Myocyte (in vitro differentiated cells): ENCODE data around the gene ADAP1. TPM values are rescaled to one million over a fixed set of nuclear protein-coding genes. Genes with fewer than 3 reads are reported as not detected.

ENCODE experiments used
- DNase-seq: peaks from one replicate; pipeline ENCODE4 v3.0.0-alpha.2; 2012; ENCODE audit warnings: low read depth
- total RNA-seq: library from RNA; depleted of rRNA; stranded (reverse); fragments of >200 nt; gene quantifications from 2 replicates; pipeline ENCODE4 v1.2.3, GENCODE V29; 2014

Gene ADAP1
- total RNA-seq, 1 donor from 2014 or later, result 0.56 TPM

- DNase-seq, result no peak
These were observed 34.6 kb upstream of the ADAP1 start for GRCh38 chr7:988963-989529.

GRCh38 chr7:988426-988911 is 34.0 kb upstream of the ADAP1 start:
- DNase-seq, result no peak

DNA sequence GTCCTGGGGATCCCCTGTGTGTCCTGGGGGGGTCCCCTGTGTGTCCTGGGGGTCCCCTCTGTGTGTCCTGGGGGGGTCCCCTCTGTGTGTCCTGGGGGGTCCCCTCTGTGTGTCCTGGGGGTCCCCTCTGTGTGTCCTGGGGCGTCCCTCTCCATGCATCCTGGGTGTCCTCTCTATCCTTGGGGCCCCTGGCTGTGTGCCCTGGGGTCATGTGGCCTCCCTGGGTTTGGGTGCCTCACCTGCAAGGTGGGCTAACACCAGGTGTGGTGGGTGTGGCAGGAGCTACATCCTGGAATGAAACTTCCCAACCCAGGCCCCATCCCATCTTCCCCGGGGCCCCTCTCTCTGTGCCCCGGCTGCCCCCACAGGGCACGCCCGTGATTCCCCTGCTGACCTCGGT is 33.4 kb upstream of the ADAP1 start:
- DNase-seq, result no peak

GRCh38 chr7:986766-987751 is 32.6 kb upstream of the ADAP1 start:
- DNase-seq, result no peak

DNA sequence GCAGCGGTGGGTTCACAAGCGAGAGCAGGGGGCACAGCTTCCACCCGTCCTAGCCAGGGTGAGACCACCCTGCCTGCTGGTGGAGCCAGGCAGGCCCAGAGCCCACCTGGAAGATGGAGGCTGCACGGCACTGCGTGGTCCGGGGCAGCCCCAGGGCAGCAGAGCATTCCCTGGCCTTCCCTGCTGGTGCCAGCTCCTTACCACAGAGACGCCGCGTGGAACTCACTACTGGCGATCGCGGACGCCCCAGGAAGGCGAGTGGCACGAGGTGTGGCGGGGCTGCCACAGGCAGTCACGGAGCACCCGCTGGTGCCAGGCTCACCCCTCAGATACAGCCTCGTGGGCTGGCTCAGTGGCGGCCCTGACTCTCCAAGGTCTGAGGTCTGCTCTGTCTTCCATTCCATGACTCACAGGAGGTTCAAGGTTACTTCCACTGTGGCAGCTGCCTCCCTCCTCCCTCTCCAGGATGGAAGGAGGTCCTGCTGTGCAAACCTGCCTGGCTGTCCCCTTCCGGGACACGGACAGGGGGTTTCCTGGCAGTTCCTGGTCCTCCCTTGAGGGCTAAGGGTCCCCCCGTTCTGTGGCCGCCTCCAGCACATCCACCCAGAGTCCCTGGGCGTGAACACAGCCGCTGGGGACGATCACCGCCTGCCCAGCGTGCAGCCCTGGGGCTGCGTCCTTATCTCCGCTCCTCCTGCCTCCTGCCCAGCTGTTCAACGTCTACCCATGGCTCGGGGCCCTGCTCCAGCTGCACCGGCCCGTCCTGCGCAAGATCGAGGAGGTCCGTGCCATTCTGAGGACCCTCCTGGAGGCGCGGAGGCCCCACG is 31.6 kb upstream of the ADAP1 start:
- peak; percentile 56 for DNase-seq

- no peak for DNase-seq
These were observed 30.6 kb upstream of the ADAP1 start for GRCh38 chr7:985127-985416.

GRCh38 chr7:984361-985126 is 30.1 kb upstream of the ADAP1 start:
- no peak for DNase-seq

- DNase-seq, result no peak
These were observed 29.2 kb upstream of the ADAP1 start for GRCh38 chr7:983616-984071.

DNA sequence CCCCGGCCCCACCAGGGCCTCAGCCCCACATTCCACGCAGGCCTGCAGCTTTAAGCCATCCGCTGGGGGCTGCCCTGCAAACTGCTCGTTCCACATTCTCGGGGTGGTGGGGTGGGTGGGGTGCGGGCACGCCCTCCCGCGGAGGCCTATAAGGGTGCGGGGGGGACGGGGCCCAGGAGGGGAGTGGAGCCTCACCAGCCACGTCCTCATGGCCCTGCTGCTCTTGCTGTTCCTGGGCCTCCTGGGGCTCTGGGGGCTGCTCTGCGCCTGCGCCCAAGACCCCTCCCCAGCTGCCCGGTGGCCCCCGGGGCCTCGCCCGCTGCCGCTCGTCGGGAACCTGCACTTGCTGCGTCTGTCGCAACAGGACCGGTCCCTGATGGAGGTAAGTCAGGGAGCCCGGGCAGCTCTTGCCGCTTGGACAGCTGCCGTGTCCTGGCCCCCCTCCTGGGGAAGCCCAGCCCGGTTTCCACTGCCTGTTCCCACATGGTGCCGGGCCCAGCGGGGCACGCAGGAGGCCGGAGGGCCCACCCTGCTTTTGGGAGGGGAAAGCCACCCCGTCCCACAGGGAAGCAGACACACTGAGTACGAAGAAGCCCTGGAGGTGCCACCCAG is 28.6 kb upstream of the ADAP1 start, which contains the start of gene CYP2W1:
Gene CYP2W1 (plus strand): TSS at position 178 of the 612 bp plus-strand sequence. CDS start 31 bp downstream, at position 209.
- DNase-seq, result no peak

DNA sequence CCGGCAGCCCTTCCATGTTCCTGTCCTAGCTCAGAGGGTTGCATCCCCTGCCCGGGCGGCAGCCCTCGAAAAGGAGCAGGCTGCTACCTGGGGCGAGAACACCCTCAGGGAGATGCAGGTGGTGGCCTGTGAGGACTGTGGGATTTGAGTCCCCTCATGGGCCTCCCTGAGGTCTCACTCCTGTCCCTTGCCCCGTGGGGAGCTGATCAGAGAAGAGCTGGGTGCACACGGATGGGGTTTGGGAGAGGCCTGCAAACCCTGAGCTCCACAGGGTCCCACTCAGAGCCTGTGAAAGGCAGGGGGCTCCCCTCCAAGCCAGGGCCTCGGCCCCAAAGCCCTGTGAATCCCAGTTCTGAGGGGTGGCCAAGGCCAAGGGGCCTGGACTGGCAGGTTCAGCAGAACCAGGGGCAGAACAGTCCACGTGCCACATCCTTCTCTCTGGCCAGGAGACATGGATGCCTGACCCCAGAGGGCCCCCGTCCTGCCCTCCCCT is 28.1 kb upstream of the ADAP1 start:
- DNase-seq, result no peak

DNA sequence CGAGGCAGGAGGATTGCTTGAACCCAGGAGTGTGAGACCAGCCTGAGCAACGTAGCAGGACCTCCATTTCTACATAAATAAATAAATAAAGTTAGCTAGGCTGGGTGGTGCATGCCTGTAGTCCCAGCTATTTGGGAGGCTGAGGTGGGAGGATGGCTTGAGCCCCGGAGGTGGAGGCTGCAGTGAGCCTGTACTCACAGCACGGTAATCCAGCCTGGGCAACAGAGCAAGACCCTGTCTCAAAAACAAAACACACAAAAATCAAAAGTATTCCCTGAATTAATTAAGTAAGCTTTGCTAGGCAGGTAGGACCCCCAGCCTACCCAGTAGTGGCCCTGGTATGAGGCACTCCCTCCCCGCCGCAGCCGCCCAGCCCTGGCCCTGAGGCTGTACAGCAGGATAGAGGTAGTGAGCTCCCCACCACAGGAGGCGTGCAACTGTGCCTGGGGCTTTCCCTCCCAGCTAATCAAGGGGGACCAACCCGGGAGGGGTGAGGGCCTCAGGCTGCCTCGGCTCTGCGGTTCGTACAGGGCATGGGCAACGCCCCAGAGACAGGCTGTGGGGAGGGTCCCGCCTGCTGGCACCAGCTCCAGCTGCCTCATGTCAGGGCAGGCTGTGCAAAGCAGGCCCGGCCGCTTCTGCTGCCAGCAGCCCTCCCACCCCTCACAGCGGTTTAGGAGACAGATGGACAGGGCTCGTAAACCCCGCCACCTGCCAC is 27.5 kb upstream of the ADAP1 start:
- DNase-seq, result no peak

DNA sequence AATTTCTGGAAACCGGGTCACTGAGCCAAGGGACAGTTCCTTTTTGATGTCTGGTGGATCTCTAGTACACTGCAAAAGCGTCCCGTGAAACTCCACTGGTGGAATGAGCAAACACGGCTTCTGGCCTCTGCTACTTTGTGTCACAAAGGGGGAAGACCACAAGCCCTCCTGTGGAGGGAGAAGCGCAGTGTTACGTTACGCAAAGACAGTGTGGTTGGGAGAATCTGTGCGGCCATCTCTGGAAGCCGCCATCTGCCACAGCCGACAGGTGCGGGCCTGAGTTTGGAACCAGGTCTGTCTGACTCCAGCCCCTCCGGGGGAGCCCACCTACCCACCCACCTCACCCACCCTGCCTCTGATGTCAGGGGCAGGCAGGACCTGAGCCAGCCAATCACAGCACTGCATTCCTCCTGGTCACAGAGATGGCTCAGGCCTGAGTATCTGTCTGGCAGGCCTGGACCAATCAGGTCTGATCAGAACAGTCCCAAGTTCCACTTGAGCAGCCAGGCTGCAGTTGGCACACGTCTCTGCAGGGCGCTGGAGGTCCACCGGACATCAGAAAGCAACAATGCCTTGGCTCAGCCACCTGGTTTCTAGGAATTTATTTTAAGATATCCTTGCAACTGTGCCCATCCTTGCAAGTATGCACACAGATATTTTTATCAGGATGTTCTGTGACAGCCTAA is 25.5 kb upstream of the ADAP1 start:
- DNase-seq, result peak; percentile 71

DNA sequence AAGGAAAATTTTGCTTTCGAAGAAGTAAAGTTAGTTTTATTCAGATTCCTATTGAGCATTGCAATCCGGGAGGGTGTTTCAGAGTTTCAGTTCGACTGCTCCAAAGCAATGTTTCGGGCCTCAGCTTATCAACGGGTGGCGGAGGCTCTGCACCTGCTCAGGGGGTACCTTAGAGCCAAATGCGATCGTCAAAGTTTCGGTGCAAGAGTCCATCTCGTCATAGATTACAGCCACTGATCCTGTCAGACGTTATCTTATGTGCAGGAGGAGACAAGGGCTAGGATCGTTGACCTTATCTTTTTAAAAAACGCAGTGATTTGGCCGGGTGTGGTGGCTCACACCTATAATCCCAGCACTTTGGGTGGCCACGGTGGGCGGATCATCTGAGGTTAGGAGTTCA is 24.7 kb upstream of the ADAP1 start:
- no peak for DNase-seq

- no peak for DNase-seq
These were observed 24.1 kb upstream of the ADAP1 start for GRCh38 chr7:978416-979091.

GRCh38 chr7:978049-978346 is 23.5 kb upstream of the ADAP1 start:
- no peak for DNase-seq

- no peak for DNase-seq
These were observed 23.0 kb upstream of the ADAP1 start for GRCh38 chr7:977326-978048.

DNA sequence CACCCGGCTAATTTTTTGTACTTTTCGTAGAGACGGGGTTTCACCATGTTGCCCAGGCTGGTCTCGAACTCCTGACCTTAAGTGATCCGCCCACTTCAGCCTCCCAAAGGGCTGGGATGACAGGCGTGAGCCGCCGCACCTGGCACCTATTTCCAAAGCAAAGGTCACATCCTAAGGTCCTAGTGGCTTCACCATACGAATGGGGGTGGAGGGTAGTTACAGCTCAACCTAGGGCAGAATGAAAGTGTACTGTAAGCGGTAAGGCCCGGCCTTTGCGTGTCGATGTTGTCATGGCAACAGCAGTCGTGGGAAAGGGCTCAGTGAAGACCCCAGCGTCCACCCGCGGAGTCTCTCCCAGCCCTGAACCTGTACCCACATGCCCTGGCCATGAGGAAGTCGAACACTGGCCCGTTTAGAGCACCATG is 22.4 kb upstream of the ADAP1 start:
- no peak for DNase-seq
